Neural cell (in vitro differentiated cells): ENCODE measurements around the gene RAB15.

ENCODE experiments used
- POLR2AphosphoS5 ChIP-seq: IDR thresholded peaks from 2 replicates; pipeline ENCODE4 v1.6.1; 2012
- SMC3 ChIP-seq: fragments of 450-650 bp; conservative IDR thresholded peaks from 2 replicates; pipeline ENCODE4 v1.6.1; 2014; ENCODE audit warnings: antibody characterized with exemption, mild to moderate bottlenecking, moderate library complexity; ENCODE audit not compliant: poor library complexity

GRCh38 chr14:65011538-65011937, 39.4 kb upstream of the RAB15 start:
- TF ChIP-seq SMC3 (no peak), POLR2AphosphoS5 (no peak)
